Inferior parietal cortex (tissue), 1 donor: ENCODE data around the gene KLHL22.
A peak's percentile ranks its signal among the peaks of the same experiment; 100 is the strongest.
"Not testable (repeated sequence)": the region's sequence is repeated elsewhere in the genome, so short reads cannot be mapped to it uniquely, and the experiment has no call there.

Experiments used
- DNase-seq: peaks from one replicate; pipeline ENCODE4 v3.0.0-alpha.2; 2016; ENCODE audit errors: extremely low spot score

KLHL22 gene

GRCh38 chr22:20494978-20495860 lies at the start of gene KLHL22:
TSS of gene KLHL22 (minus strand) at chr22:20495795. CDS start at chr22:20489211, 6,584 bp downstream.
- peak; percentile 25 for DNase-seq

GRCh38 chr22:20545318-20545634 lies 49.7 kb upstream of the KLHL22 start:
- not testable (repeated sequence) for DNase-seq

- no peak for DNase-seq
Measured at GRCh38 chr22:20542736-20543135, 47.1 kb upstream of the KLHL22 start.

- no peak for DNase-seq
Measured at GRCh38 chr22:20542055-20542454, 46.5 kb upstream of the KLHL22 start.

GRCh38 chr22:20538875-20539274 lies 43.3 kb upstream of the KLHL22 start:
- not testable (repeated sequence) for DNase-seq

- DNase-seq, result no peak
Measured at GRCh38 chr22:20537983-20538382, 42.4 kb upstream of the KLHL22 start.

GRCh38 chr22:20537325-20537756 lies 41.7 kb upstream of the KLHL22 start:
- no peak for DNase-seq

GRCh38 chr22:20536590-20537324 lies 41.2 kb upstream of the KLHL22 start:
- no peak for DNase-seq

GRCh38 chr22:20533879-20534265 lies 38.3 kb upstream of the KLHL22 start:
- DNase-seq, result no peak

- DNase-seq, result no peak
Measured at GRCh38 chr22:20533095-20533878, 37.7 kb upstream of the KLHL22 start.

- DNase-seq, result no peak
Measured at GRCh38 chr22:20532256-20532993, 36.8 kb upstream of the KLHL22 start.

- DNase-seq, result no peak
Measured at GRCh38 chr22:20531404-20532201, 36.0 kb upstream of the KLHL22 start.

GRCh38 chr22:20531154-20531403 lies 35.5 kb upstream of the KLHL22 start:
- no peak for DNase-seq

GRCh38 chr22:20530368-20531153 lies 35.0 kb upstream of the KLHL22 start:
- DNase-seq, result no peak

- no peak for DNase-seq
Measured at GRCh38 chr22:20528405-20528978, 32.9 kb upstream of the KLHL22 start.

GRCh38 chr22:20526628-20527355 lies 31.2 kb upstream of the KLHL22 start:
- DNase-seq, result no peak

GRCh38 chr22:20526305-20526627 lies 30.7 kb upstream of the KLHL22 start:
- DNase-seq, result no peak

GRCh38 chr22:20525048-20525447 lies 29.5 kb upstream of the KLHL22 start:
- no peak for DNase-seq

- DNase-seq, result no peak
Measured at GRCh38 chr22:20524004-20524481, 28.4 kb upstream of the KLHL22 start.
